Activated T-cell treated with anti-CD3 and anti-CD28 coated beads for 4 hours (primary cell): ENCODE data around the gene CANX.
A peak's percentile ranks its signal among the peaks of the same experiment; 100 is the strongest.
"Not testable (repeated sequence)": the region's sequence is repeated elsewhere in the genome, so short reads cannot be mapped to it uniquely, and the experiment has no call there.

Source experiments
- DNase-seq: peaks from one replicate; pipeline ENCODE4 v3.0.0-alpha.2; 2020

Gene CANX, protein sequence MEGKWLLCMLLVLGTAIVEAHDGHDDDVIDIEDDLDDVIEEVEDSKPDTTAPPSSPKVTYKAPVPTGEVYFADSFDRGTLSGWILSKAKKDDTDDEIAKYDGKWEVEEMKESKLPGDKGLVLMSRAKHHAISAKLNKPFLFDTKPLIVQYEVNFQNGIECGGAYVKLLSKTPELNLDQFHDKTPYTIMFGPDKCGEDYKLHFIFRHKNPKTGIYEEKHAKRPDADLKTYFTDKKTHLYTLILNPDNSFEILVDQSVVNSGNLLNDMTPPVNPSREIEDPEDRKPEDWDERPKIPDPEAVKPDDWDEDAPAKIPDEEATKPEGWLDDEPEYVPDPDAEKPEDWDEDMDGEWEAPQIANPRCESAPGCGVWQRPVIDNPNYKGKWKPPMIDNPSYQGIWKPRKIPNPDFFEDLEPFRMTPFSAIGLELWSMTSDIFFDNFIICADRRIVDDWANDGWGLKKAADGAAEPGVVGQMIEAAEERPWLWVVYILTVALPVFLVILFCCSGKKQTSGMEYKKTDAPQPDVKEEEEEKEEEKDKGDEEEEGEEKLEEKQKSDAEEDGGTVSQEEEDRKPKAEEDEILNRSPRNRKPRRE

GRCh38 chr5:179698935-179699615, at the start of gene CANX:
TSS of gene CANX (plus strand) at chr5:179698967. CDS start at chr5:179705682, 6,715 bp downstream.
- no peak for DNase-seq

DNA sequence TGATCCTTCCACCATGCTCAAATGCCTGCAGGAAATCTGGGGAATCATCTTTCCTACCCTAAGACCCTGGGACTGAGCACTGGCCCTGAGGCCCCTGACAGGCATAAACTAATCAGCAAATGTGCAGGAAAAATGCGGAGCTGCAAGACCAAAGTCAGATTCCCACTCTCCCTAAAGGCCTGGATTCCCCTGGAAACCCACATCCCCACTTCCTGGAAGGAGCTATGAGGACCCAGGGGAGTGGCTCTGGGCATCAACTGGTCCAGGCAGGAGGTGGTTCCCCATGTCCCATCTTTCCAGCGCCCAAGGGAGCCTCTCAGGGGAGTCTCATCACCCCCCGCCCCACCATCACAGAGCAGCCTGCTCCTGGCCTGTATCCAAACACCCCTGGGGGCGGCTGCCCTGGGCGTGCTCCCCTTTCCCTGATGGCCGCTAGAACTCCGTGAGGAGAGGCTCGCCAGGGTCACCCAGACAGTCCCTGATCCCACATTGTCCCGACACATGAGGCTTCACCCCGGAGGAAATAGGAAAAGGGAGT, 49.5 kb upstream of the CANX start:
- DNase-seq: not testable (repeated sequence)

DNA sequence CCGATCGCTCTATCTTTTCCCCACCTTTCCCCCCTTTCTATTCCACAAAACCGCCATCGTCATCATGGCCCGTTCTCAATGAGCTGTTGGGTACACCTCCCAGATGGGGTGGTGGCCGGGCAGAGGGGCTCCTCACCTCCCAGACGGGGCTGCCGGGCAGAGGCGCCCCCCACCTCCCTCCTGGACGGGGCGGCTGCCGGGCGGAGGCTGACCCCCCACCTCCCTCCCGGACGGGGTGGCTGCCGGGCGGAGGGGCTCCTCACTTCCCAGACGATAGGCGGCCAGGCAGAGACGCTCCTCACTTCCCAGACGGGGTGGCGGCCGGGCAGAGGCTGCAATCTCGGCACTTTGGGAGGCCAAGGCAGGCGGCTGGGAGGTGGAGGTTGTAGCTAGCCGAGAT, 48.5 kb upstream of the CANX start:
- not testable (repeated sequence) for DNase-seq

DNA sequence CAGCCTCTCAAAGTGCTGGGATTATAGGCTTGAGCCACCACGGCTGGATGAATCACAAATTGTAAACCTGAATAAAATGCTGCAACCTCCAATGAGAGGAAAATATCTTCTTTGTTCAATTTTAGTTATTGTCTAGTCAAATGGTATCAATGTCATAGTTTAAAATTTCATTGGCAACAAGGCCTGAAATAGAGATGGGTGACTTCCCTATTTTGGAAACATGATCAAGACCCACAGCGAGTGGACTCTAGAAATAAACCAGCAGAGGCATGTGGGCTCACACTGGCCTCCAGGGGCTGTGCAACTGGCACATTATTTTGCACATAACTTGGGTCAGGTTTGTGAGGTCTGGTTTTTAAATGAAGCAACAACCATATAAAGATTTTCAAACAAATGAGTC, 45.6 kb upstream of the CANX start:
- not testable (repeated sequence) for DNase-seq

DNA sequence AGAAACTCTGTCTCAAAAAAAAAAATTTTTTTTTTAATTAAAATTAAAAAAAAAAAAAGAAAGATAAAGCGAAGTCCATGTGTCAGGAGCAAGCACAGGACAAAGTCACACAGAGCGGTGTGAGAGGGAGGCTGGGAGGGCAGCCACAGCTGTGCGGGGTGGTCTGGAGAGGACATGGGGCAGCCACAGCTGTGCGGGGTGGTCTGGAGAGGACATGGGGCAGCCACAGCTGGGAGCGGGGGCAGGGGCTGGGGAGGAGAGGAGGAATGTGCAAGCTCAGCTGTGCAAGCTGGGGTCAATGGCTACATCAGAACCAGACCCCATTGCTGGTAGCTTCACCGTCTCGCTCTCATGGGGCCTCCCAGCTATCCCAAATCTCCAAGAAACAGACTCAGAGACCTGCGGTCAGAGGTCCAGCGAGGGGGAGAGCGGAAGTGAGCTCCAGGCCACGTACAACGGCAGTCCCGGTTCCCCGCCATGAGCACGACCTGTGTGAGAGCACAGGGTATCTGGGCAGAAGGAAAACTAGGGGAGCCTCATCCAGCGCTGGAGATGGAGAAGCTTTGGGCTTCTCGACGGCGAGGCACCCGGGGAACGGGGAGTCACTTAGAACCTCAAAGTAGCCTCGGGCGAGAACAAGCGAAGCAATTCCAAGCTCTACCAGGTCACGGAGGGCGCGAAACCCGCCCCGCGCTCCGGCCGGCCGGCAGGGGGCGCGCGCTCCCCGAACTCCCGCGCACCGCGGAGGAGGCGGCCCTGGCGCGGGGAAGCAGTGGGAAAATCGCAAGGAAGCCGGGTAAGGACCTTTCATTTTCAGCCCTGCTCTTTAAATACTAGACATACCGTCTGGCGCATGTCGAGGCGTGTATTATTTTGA, 41.2 kb upstream of the CANX start:
- DNase-seq: not testable (repeated sequence)

- not testable (repeated sequence) for DNase-seq
Measured at GRCh38 chr5:179658179-179658856, 40.4 kb upstream of the CANX start.

- DNase-seq: not testable (repeated sequence)
Measured at GRCh38 chr5:179661647-179662046, 37.1 kb upstream of the CANX start.

GRCh38 chr5:179668391-179668790, 30.4 kb upstream of the CANX start:
- no peak for DNase-seq

- DNase-seq: peak; percentile 82
Measured at GRCh38 chr5:179678223-179679013, 20.3 kb upstream of the CANX start.

DNA sequence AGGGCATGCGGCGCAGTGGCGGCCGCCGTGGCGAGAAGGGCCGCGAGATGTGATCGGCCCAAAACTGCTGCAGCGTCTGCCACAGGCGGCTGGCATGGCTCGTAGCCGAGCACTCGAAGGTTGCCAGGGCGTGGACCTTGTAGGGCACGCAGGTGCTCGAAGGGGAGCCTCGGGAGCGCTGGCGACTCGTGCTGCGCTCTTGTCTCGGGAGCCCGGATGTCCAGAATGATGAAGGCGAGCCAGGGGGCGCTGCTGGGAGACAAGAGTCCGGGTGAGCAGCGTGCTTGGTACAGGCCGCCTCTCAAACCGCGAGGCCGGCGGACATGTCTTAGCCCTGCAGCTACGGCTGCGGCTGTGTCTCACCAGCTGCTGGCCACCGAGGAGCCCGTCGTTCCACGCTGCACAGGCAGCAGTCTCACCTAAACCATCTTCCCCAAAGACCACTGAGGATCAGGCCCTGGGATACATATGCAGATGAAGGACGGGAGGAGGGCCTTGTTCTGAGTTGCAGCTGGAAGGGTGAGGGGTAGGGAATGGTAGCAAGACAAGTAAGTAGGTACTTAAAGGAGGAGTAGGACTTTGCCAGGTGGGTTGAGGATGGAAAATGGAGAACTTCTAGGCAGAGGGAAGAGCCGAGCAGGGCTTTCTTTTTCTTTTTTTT, 19.6 kb upstream of the CANX start:
- DNase-seq: peak; percentile 49

GRCh38 chr5:179680014-179680779, 18.6 kb upstream of the CANX start:
- no peak for DNase-seq

- DNase-seq: no peak
Measured at GRCh38 chr5:179680780-179681401, 17.9 kb upstream of the CANX start, which contains the start of gene CBY3. TSS of gene CBY3 (minus strand) at chr5:179681034. CDS start at chr5:179680918, 116 bp downstream.

DNA sequence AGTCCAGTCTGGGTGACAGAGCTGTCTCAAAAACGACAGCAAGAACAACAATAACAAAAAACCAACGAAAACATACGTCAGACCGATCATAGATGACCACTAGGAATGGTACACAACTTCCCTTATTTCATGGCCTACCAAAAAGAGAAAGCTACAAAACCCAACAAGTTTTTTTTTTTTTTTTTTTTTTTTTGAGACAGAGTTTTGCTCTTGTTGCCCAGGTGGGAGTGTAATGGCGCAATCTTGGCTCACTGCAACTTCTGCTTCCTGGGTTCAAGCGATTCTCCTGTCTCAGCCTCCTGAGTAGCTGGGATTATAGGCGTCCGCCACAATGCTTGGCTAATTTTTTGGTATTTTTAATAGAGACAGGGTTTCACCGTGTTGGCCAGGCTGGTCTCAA, 9.6 kb upstream of the CANX start:
- DNase-seq: not testable (repeated sequence)

- DNase-seq: no peak
Measured at GRCh38 chr5:179694561-179694960, 4.2 kb upstream of the CANX start.

DNA sequence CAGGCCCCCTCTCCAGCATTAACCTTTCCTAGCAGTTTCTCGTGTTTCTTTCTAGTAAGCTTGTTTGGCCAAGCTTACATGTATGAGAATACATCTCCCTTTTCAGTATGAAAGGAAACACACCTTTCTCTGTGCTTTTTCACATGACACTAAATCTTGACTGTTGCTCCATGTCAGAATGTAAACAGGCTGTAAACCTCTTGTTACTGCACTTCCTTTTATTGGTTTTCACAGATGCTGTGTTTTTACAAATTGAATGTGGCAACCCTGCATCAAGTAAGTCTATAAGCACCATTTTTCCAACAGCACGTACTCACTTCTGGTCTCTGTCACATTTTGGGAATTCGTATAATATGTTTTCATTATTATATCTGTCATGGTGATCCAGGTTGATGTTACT, 2.2 kb upstream of the CANX start:
- no peak for DNase-seq

- no peak for DNase-seq
Measured at GRCh38 chr5:179697108-179697507, 1.7 kb upstream of the CANX start.

GRCh38 chr5:179697543-179697942, 1.2 kb upstream of the CANX start:
- not testable (repeated sequence) for DNase-seq

- peak; percentile 98 for DNase-seq
Measured at GRCh38 chr5:179697993-179698934, 503 bp upstream of the CANX start.
